Keratinocyte (primary cell): ENCODE results near the gene MOB3B. TPM values are rescaled to one million over a fixed set of nuclear protein-coding genes. Genes with fewer than 3 reads are reported as not detected.
A peak's percentile ranks its signal among the peaks of the same experiment; 100 is the strongest.

ENCODE experiments used
- DNase-seq: peaks from one replicate; pipeline ENCODE4 v3.0.0-alpha.2; 2011; ENCODE audit warnings: low read depth, missing footprints, low spot score
- FAIRE-seq: peaks from 2 replicates; lab custom pipeline; 2011; peaks lifted over from hg19 to GRCh38; lab: Jason Lieb, UNC
- H2AFZ ChIP-seq: 2 replicates; pipeline ENCODE4 v1.6.0; 2012; ENCODE audit warnings: low read length, control low read depth, inconsistent platforms; ENCODE audit not compliant: control insufficient read depth
- H3K27ac ChIP-seq: 2 replicates; pipeline ENCODE4 v1.5.1; 2011; ENCODE audit warnings: low read length; ENCODE audit not compliant: control insufficient read depth, insufficient read depth
- H3K27me3 ChIP-seq: 3 replicates; pipeline ENCODE4 v1.6.0; 2011; ENCODE audit warnings: low read length; ENCODE audit not compliant: control insufficient read depth, insufficient read depth; ENCODE audit errors: extremely low read depth
- H3K36me3 ChIP-seq, 2 experiments: 2 replicates in 1 of 2; 3 replicates in 1 of 2; pipeline ENCODE4 v1.5.1; 2011; ENCODE audit warnings: low read length in 2 of 2, mild to moderate bottlenecking in 1 of 2; ENCODE audit not compliant: control insufficient read depth in 2 of 2, insufficient read depth in 2 of 2; ENCODE audit errors: extremely low read depth in 1 of 2
- H3K4me1 ChIP-seq: 3 replicates; pipeline ENCODE4 v1.5.1; 2011; ENCODE audit warnings: low read length; ENCODE audit not compliant: control insufficient read depth, insufficient read depth; ENCODE audit errors: extremely low read depth
- H3K4me2 ChIP-seq: 3 replicates; pipeline ENCODE4 v1.6.0; 2011; ENCODE audit warnings: low read depth, low read length; ENCODE audit not compliant: control insufficient read depth, insufficient read depth; ENCODE audit errors: extremely low read depth
- H3K4me3 ChIP-seq, 3 experiments: fragments of 200-600 bp in 1 of 3; sonication (generic) in 1 of 3; 2 replicates in 2 of 3; 3 replicates in 1 of 3; pipeline ENCODE4 v1.5.1; 2011 to 2016; ENCODE audit warnings: low read length in 3 of 3, mild to moderate bottlenecking in 3 of 3, control low read depth in 2 of 3, inconsistent platforms in 1 of 3, low read depth in 1 of 3, mixed read lengths in 1 of 3, mixed run types in 1 of 3, moderate library complexity in 1 of 3; ENCODE audit not compliant: control insufficient read depth in 2 of 3, insufficient read depth in 2 of 3; ENCODE audit errors: extremely low read depth in 1 of 3
- H3K79me2 ChIP-seq: 2 replicates; pipeline ENCODE4 v1.6.0; 2012; ENCODE audit warnings: low read length; ENCODE audit not compliant: control insufficient read depth, insufficient read depth
- H3K9ac ChIP-seq: 3 replicates; pipeline ENCODE4 v1.6.0; 2011; ENCODE audit warnings: low read length; ENCODE audit not compliant: control insufficient read depth, insufficient read depth; ENCODE audit errors: extremely low read depth
- H3K9me1 ChIP-seq: 3 replicates; pipeline ENCODE4 v1.6.0; 2011; ENCODE audit warnings: low read length; ENCODE audit not compliant: control insufficient read depth, insufficient read depth; ENCODE audit errors: extremely low read depth
- H3K9me3 ChIP-seq: 2 replicates; pipeline ENCODE4 v1.5.1; 2012; ENCODE audit warnings: low read depth, low read length; ENCODE audit not compliant: control insufficient read depth
- H4K20me1 ChIP-seq: 3 replicates; pipeline ENCODE4 v1.6.0; 2011; ENCODE audit warnings: low read length; ENCODE audit not compliant: control insufficient read depth, insufficient read depth; ENCODE audit errors: extremely low read depth
- EZH2 ChIP-seq: IDR thresholded peaks from one replicate; pipeline ENCODE4 v1.6.1; 2012; ENCODE audit warnings: inconsistent platforms, mild to moderate bottlenecking, low read length, moderate library complexity
- dilution Hi-C: fragments of 300-500 bp; cut with MboI; formaldehyde crosslinking; loops from one replicate; pipeline ENCODE4 v1.7.0; 2020; ENCODE audit warnings: low sequenced_read_pairs; ENCODE audit not compliant: extremely low pct_ligation_motif_present
- polyA plus RNA-seq, 5 experiments: library from polyadenylated mRNA; depleted of rRNA in 3 of 5; stranded (reverse) in 3 of 5; stranded (forward) in 1 of 5; unstranded in 1 of 5; fragments of >200 nt; gene quantifications; 1 replicate in 1 of 5; 2 replicates in 3 of 5; 3 replicates in 1 of 5; pipeline versions ENCODE4 v1.2.1 to v1.2.3, GENCODE V29; 2011 to 2012; ENCODE audit warnings: missing spikeins in 2 of 5, low read depth in 1 of 5, low replicate concordance in 1 of 5
- TF ChIP-seq, protein P1 (sequence below), 3 experiments: IDR thresholded peaks in 1 of 3; conservative IDR thresholded peaks in 1 of 3; optimal IDR thresholded peaks in 1 of 3; 2 replicates in 2 of 3; 3 replicates in 1 of 3; pipeline versions ENCODE3 to v1.5.1; 2011; ENCODE audit warnings: low read length in 3 of 3, mild to moderate bottlenecking in 3 of 3, moderate library complexity in 2 of 3, control low read depth in 1 of 3, inconsistent platforms in 1 of 3; ENCODE audit not compliant: insufficient read depth in 2 of 3; ENCODE audit errors: extremely low read depth in 1 of 3

Gene MOB3B
- polyA plus RNA-seq, 1 donor (not counting 4 experiments of a cell fraction or from before 2014, with no cell fraction given) = 35.3 TPM

DNA sequence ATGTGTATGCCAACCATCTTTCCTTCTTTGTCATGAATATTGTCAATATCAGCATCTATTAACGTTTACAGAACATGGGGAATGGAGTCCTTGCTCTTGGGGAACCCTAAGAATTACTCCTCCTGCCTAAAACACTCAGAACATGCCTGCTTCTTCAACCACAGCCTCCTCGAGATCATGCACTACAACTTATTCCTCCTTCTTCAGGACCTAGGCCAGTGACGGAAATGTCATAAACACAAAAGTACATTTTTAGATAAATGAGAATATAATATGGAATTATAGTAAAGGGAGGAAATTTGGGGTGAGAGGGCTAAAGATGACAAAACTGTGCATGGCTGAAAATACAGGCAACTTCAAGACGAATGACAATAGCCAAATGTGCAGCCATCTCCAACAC lies 8.6 kb downstream of the MOB3B start:
- Histone ChIP-seq H3K27me3 (no peaks in the 10 kb centered on the region), H3K36me3 (no peaks in the 10 kb centered on the region), H3K79me2 (peaks cover 72% of the 10 kb centered on the region), H2AFZ (no peak overlapping the region), H3K4me1 (peaks cover 68% of the 10 kb centered on the region), H3K9me3 (no peaks in the 10 kb centered on the region), H3K27ac (peak overlapping the region; percentile 97), H3K9me1 (no peaks in the 10 kb centered on the region), H3K9ac (no peak overlapping the region), H3K4me3 (peak overlapping the region in 1 of 3 experiments; percentile 4), H3K4me2 (peak overlapping the region; percentile 78), H4K20me1 (no peaks in the 10 kb centered on the region)
- dilution Hi-C loops = no loop called here
- DNase-seq (no peak), FAIRE-seq (peak; percentile 69)
- no peak for TF ChIP-seq EZH2
- TF ChIP-seq, protein P1, sequence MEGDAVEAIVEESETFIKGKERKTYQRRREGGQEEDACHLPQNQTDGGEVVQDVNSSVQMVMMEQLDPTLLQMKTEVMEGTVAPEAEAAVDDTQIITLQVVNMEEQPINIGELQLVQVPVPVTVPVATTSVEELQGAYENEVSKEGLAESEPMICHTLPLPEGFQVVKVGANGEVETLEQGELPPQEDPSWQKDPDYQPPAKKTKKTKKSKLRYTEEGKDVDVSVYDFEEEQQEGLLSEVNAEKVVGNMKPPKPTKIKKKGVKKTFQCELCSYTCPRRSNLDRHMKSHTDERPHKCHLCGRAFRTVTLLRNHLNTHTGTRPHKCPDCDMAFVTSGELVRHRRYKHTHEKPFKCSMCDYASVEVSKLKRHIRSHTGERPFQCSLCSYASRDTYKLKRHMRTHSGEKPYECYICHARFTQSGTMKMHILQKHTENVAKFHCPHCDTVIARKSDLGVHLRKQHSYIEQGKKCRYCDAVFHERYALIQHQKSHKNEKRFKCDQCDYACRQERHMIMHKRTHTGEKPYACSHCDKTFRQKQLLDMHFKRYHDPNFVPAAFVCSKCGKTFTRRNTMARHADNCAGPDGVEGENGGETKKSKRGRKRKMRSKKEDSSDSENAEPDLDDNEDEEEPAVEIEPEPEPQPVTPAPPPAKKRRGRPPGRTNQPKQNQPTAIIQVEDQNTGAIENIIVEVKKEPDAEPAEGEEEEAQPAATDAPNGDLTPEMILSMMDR (optimal IDR thresholded peaks at IDR 0.05 in 1 of 3, IDR thresholded peaks at IDR 0.05 in 1 of 3, conservative IDR thresholded peaks at IDR 0.05 in 1 of 3; ENCODE audit: extremely low read depth in 1 of 3, insufficient read depth in 2 of 3, low read length in 3 of 3) = no peak

DNA sequence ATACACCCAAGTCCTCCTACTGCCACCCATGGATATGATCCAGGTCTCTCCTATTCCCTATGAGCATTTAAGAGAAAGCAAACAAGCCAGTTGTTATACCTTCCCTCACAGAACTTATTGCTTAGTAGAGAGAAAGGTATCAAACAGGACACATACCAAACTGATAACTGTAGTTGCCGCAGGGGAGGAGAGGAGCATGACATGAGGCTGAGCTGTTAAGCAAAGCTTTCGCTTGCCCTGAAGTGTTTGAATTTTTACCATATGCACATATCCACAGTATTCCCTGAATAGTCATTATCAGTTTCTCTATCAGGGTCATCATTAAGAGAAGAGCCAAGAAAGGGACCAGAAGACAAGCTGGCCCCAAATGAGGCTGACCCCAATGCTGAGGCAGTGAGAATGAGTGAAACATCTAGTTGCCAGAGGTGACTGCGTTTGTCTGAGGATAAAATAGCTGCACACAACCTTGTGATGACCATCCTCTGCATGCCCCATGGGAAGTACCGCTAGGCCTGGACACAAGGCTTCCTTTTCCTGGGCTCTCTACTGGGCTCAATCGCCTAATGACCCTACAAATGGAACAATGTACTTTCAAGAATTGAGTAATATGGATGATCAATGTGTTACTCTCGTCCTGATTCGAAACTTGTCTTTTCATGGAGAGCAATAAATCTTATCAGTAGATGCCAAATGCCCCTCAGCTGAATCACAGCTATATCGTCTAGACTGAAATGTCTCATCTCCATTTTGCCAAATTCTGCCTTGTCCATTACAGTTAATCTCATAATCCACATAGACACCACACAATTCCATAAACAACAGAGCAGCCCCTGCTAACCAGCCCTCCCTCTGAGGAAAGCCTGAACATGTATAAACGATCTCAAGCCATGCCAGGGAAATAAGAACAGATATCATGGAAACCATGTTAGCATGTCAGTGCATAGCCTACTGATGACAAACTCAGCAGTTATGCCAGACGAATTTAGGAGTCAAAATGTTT lies 9.8 kb downstream of the MOB3B start:
- peak; percentile 100 for FAIRE-seq

More for the DNA sequence above, 9.8 kb downstream of the MOB3B start:
- H3K9ac ChIP-seq = peak overlapping the region; percentile 74
- H3K4me2 ChIP-seq = peak overlapping the region; percentile 78
- peak overlapping the region in 2 of 3 experiments; percentile 20 to 56 for H3K4me3 ChIP-seq
- H2AFZ ChIP-seq = no peak overlapping the region
- no peaks in the 10 kb centered on the region for H3K27me3 ChIP-seq
- dilution Hi-C loops = no loop called here
- no peaks in the 10 kb centered on the region for H3K36me3 ChIP-seq
- no peaks in the 10 kb centered on the region for H4K20me1 ChIP-seq
- peaks cover 56% of the 10 kb centered on the region for H3K4me1 ChIP-seq
- peak overlapping the region; percentile 97 for H3K27ac ChIP-seq
- DNase-seq = peak; percentile 90
- H3K9me1 ChIP-seq = no peaks in the 10 kb centered on the region
- TF ChIP-seq EZH2 = no peak
- TF ChIP-seq, protein P1 (optimal IDR thresholded peaks at IDR 0.05 in 1 of 3, IDR thresholded peaks at IDR 0.05 in 1 of 3, conservative IDR thresholded peaks at IDR 0.05 in 1 of 3; ENCODE audit: extremely low read depth in 1 of 3, insufficient read depth in 2 of 3, low read length in 3 of 3) = no peak
- no peaks in the 10 kb centered on the region for H3K9me3 ChIP-seq
- H3K79me2 ChIP-seq = peaks cover 71% of the 10 kb centered on the region
